ENCODE measurements around the gene RAD51B. TPM values are rescaled to one million over a fixed set of nuclear protein-coding genes. Genes with fewer than 3 reads are reported as not detected.

Gene RAD51B
- polyA plus RNA-seq, 1 experiment, result 6.6 TPM

GRCh38 chr14:68610251-68610793 is 790.7 kb downstream of the RAD51B start:
- ChIA-PET POLR2A (no interaction called here), CTCF (no interaction called here)
- Histone ChIP-seq H3K4me3 (ENCODE audit: low read depth, low read length) (no peak overlapping the region), H3K9me3 (ENCODE audit: control insufficient read depth, insufficient read depth, low read length) (peaks cover 25% of the 10 kb centered on the region), H3K27me3 (ENCODE audit: control insufficient read depth, insufficient read depth, low read length) (no peaks in the 10 kb centered on the region), H3K27ac (ENCODE audit: low read depth, low read length) (no peak overlapping the region)
- TF ChIP-seq CTCF (IDR thresholded peaks at IDR 0.05; ENCODE audit: low read depth, low read length), result no peak
- no peak for DNase-seq (ENCODE audit: low read depth, low spot score)

DNA sequence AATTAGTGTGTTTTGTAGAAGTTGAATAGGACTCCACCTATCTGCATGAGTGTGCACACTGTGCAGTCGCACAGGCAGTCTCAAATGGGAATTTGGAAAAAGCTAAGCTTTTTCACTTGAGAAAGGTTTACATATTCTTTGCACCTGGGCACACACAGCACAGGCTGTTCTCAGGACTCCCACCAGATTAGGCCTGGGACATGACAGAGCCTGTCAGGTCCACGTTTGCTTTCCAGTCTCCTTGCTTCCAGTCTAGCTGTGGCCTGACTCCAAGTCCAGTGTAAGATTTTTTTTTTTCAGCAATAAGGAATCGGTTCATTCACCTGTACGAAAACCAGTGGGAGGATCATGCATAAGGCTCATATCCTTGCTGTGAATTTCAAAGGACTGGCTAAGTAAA is 792.0 kb downstream of the RAD51B start:
- Histone ChIP-seq H3K27ac (ENCODE audit: low read depth, low read length) (no peak overlapping the region), H3K27me3 (ENCODE audit: control insufficient read depth, insufficient read depth, low read length) (no peaks in the 10 kb centered on the region), H3K9me3 (ENCODE audit: control insufficient read depth, insufficient read depth, low read length) (peaks cover 19% of the 10 kb centered on the region), H3K4me3 (ENCODE audit: low read depth, low read length) (no peak overlapping the region)
- no peak for TF ChIP-seq CTCF (IDR thresholded peaks at IDR 0.05; ENCODE audit: low read depth, low read length)
- no peak for DNase-seq (ENCODE audit: low read depth, low spot score)
- ChIA-PET POLR2A (interaction anchor here (1.2 kb wide), 1 partner anchor 182 kb away, joined by 9 read pairs; the partner anchor contains the start of gene ZFP36L1), CTCF (interaction anchor here (0.6 kb wide), 1 partner anchor 233 kb away, joined by 7 read pairs; no protein-coding TSS in a partner anchor)

GRCh38 chr14:68612049-68612448 is 792.5 kb downstream of the RAD51B start:
- no peak for TF ChIP-seq CTCF (IDR thresholded peaks at IDR 0.05; ENCODE audit: low read depth, low read length)
- Histone ChIP-seq H3K9me3 (ENCODE audit: control insufficient read depth, insufficient read depth, low read length) (peaks cover 19% of the 10 kb centered on the region), H3K4me3 (ENCODE audit: low read depth, low read length) (no peak overlapping the region), H3K27ac (ENCODE audit: low read depth, low read length) (peak overlapping the region; percentile 21), H3K27me3 (ENCODE audit: control insufficient read depth, insufficient read depth, low read length) (no peaks in the 10 kb centered on the region)
- ChIA-PET CTCF (interaction anchor here (0.5 to 0.6 kb wide), 2 partner anchors 176 to 729 kb away, joined by 5 to 7 read pairs; no protein-coding TSS in a partner anchor), POLR2A (interaction anchor here (1.2 kb wide), 1 partner anchor 181 kb away, joined by 9 read pairs; the partner anchor contains the start of gene ZFP36L1)
- peak; percentile 24 for DNase-seq (ENCODE audit: low read depth, low spot score)

- ChIA-PET CTCF (interaction anchor here (0.5 kb wide), 1 partner anchor 175 kb away, joined by 5 read pairs; no protein-coding TSS in a partner anchor), POLR2A (no interaction called here)
- H3K27ac ChIP-seq (ENCODE audit: low read depth, low read length), result no peak overlapping the region
- no peak overlapping the region for H3K4me3 ChIP-seq (ENCODE audit: low read depth, low read length)
- TF ChIP-seq CTCF (IDR thresholded peaks at IDR 0.05; ENCODE audit: low read depth, low read length), result no peak
- no peaks in the 10 kb centered on the region for H3K27me3 ChIP-seq (ENCODE audit: control insufficient read depth, insufficient read depth, low read length)
- H3K9me3 ChIP-seq (ENCODE audit: control insufficient read depth, insufficient read depth, low read length), result peaks cover 26% of the 10 kb centered on the region
- no peak for DNase-seq (ENCODE audit: low read depth, low spot score)
Measured at GRCh38 chr14:68616221-68616902, 796.8 kb downstream of the RAD51B start.

Data from AG04450 (cell line).